ENCODE measurements around the gene EN1. TPM values are rescaled to one million over a fixed set of nuclear protein-coding genes. Genes with fewer than 3 reads are reported as not detected.

EN1 gene
- polyA plus RNA-seq, 1 donor = 6.1 TPM

Other genes starting within 250 kb of the EN1 start
- gene MARCO, start 94.5 kb upstream of the EN1 start, polyA plus RNA-seq (ENCODE audit: insufficient read length) = 1.4 TPM

Data from forelimb muscle (tissue), 1 donor.